PC-3 (cell line): Measurements from ENCODE around the gene AMZ1. TPM values are rescaled to one million over a fixed set of nuclear protein-coding genes. Genes with fewer than 3 reads are reported as not detected.

Source experiments
- ATAC-seq: fragments of 200-7000 bp; cut with Tn5 transposase; 2 replicates; pipeline ENCODE4 v1.9.1; 2020; ENCODE audit warnings: mild to moderate bottlenecking, moderate library complexity
- BruUV-seq: library from RNA; stranded (reverse); fragments of 400-500 nt; replicated peaks from 2 replicates; lab custom pipeline; 2021; lab: Mats Ljungman, UMichigan
- CTCF ChIA-PET: fragments of 300-600 bp; sonication (Branson Sonifier 250); formaldehyde crosslinking; loops from one replicate; lab custom pipeline; 2022; ENCODE audit warnings: antibody characterized with exemption; lab: Charles Lee
- POLR2A ChIA-PET: fragments of 300-600 bp; sonication (Branson Sonifier 250); formaldehyde crosslinking; loops from one replicate; lab custom pipeline; 2022; ENCODE audit warnings: antibody characterized with exemption; ENCODE audit not compliant: unreplicated experiment; lab: Charles Lee
- DNase-seq: peaks from one replicate; pipeline ENCODE4 v3.0.0-alpha.2; 2015
- H2AFZ ChIP-seq: fragments of 300-600 bp; sonication (generic); 2 replicates; pipeline ENCODE4 v1.6.0; 2016; ENCODE audit warnings: antibody characterized with exemption, low read length
- H3F3A ChIP-seq: fragments of 300-600 bp; sonication (generic); one replicate; pipeline ENCODE4 v1.6.0; 2017; ENCODE audit warnings: antibody characterized with exemption, low read length, control low read depth, mild to moderate bottlenecking; ENCODE audit not compliant: unreplicated experiment
- H3K27ac ChIP-seq: fragments of 300-600 bp; sonication (generic); 2 replicates; pipeline ENCODE4 v1.5.1; 2016; ENCODE audit warnings: mild to moderate bottlenecking, low read length
- H3K27me3 ChIP-seq: fragments of 300-600 bp; sonication (generic); 2 replicates; pipeline ENCODE4 v1.6.1; 2016; ENCODE audit warnings: low read length, mixed read lengths
- H3K36me3 ChIP-seq: fragments of 300-600 bp; sonication (generic); 2 replicates; pipeline ENCODE4 v1.6.1; 2016; ENCODE audit warnings: low read depth, mixed run types, low read length, mixed read lengths
- H3K4me1 ChIP-seq: fragments of 300-600 bp; sonication (generic); 2 replicates; pipeline ENCODE4 v1.5.1; 2016; ENCODE audit warnings: low read length; ENCODE audit not compliant: insufficient read depth
- H3K4me2 ChIP-seq: fragments of 300-600 bp; sonication (generic); 2 replicates; pipeline ENCODE4 v1.6.0; 2016; ENCODE audit warnings: low read length
- H3K4me3 ChIP-seq: fragments of 300-600 bp; sonication (generic); 2 replicates; pipeline ENCODE4 v1.5.1; 2016; ENCODE audit warnings: mild to moderate bottlenecking, low read length, mixed read lengths
- H3K79me2 ChIP-seq: fragments of 300-600 bp; sonication (generic); 2 replicates; pipeline ENCODE4 v1.6.1; 2017; ENCODE audit warnings: low read length, mixed read lengths
- H3K9ac ChIP-seq: fragments of 300-600 bp; sonication (generic); 2 replicates; pipeline ENCODE4 v1.6.0; 2016; ENCODE audit warnings: mild to moderate bottlenecking, low read length
- H3K9me2 ChIP-seq: fragments of 300-600 bp; sonication (generic); replicated peaks from 2 replicates; pipeline ENCODE4 v1.6.1; 2016; ENCODE audit warnings: mixed run types, low read length, mixed read lengths
- H3K9me3 ChIP-seq: fragments of 300-600 bp; sonication (generic); 2 replicates; pipeline ENCODE4 v1.6.1; 2016; ENCODE audit warnings: low read length, mixed read lengths
- H4K20me1 ChIP-seq: fragments of 300-600 bp; sonication (generic); 2 replicates; pipeline ENCODE4 v1.6.1; 2016; ENCODE audit warnings: low read length, mixed read lengths
- CTCF ChIP-seq: fragments of 300-600 bp; sonication (generic); conservative IDR thresholded peaks from 2 replicates; pipeline ENCODE4 v1.5.1; 2017; ENCODE audit warnings: antibody characterized with exemption, low read depth, mild to moderate bottlenecking, low read length
- EZH2 ChIP-seq: fragments of 300-600 bp; sonication (generic); IDR thresholded peaks from one replicate; pipeline ENCODE4 v1.6.1; 2017; ENCODE audit warnings: antibody characterized with exemption, mild to moderate bottlenecking, low read length; ENCODE audit not compliant: unreplicated experiment
- EZH2phosphoT487 ChIP-seq: fragments of 300-600 bp; sonication (generic); IDR thresholded peaks from 2 replicates; pipeline ENCODE4 v1.6.1; 2018; ENCODE audit warnings: mild to moderate bottlenecking, antibody characterized with exemption, low read length, borderline replicate concordance
- intact Hi-C: fragments of 100-400 bp; cut with micrococcal nuclease; formaldehyde crosslinking; loops from 2 replicates; pipeline ENCODE4 v1.9.0; 2023
- total RNA-seq: library from RNA; depleted of rRNA; stranded (reverse); fragments of >200 nt; gene quantifications from 2 replicates; pipeline ENCODE4 v1.2.3, GENCODE V29; 2014

AMZ1 gene
- total RNA-seq, 1 experiment from 2014 or later, result not detected

DNA sequence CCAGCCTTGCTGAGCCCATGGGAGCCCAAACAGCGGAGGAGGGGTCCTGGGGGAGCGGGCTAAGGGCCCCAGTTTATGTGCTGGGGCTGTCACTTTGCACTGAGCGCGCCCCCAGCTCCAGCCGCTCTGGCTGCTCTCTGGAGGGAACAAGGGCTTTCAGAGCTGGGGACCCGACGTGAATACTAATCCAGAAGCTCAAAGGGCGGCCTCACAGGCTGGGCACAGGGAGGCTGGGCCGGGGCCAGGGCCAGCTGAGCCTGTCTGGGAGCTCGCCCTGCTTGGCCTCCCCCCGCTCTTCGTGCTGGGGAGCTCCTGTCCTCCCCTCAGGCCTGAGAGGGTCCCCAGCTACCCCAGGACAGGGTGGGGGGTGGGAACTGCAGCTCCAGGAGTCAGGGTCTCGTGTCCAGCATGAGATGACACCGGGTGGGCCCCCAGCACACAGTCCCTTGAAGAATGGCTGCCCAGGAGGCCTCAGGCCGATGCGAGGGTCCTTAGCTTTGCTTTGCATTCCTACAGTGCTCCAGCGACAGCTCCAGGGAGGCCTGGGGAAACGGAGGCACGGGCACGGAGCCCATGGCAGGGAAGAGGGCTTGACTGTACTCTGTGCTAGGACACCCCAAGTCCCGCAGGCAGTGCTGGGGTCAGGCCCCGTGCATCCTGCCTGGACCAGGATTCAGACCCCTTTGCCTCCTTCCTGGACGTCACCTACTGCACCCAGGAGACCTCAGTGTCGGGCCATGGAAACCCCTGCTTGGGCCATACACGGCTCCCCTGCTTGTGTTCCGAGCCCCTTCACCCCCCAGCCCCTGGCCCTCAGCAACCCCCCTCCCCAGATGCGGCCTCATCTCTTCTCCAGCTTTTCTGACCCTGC, 5.8 kb upstream of the AMZ1 start:
- ATAC-seq (no peak), DNase-seq (no peak)
- H3K4me1 ChIP-seq, result no peaks in the 10 kb centered on the region
- H3K79me2 ChIP-seq, result no peaks in the 10 kb centered on the region
- BruUV-seq, result no TSS peak
- no peak overlapping the region for H3K4me3 ChIP-seq
- no peak for TF ChIP-seq EZH2phosphoT487
- no peak for TF ChIP-seq EZH2
- no peak for TF ChIP-seq CTCF
- no peak overlapping the region for H2AFZ ChIP-seq
- no peaks in the 10 kb centered on the region for H3K9me2 ChIP-seq
- no peaks in the 10 kb centered on the region for H4K20me1 ChIP-seq
- H3K36me3 ChIP-seq, result no peaks in the 10 kb centered on the region
- no peak overlapping the region for H3K27ac ChIP-seq
- H3K27me3 ChIP-seq, result no peaks in the 10 kb centered on the region
- no peak overlapping the region for H3K9ac ChIP-seq
- H3K4me2 ChIP-seq, result no peak overlapping the region
- ChIA-PET POLR2A (no interaction called here), CTCF (interaction anchor here (0.6 kb wide), 1 partner anchor 17 kb away, joined by 9 read pairs; no protein-coding TSS in a partner anchor)
- H3F3A ChIP-seq, result no peaks in the 10 kb centered on the region
- intact Hi-C loops, result loop anchor here (1.0 to 5.0 kb wide), 3 partner anchors 125 to 231 kb away; partner anchors contain the start of genes BRAT1, GRIFIN and IQCE
- no peaks in the 10 kb centered on the region for H3K9me3 ChIP-seq

GRCh38 chr7:2684501-2684900, 3.5 kb upstream of the AMZ1 start:
- no peak overlapping the region for H3K4me3 ChIP-seq
- ATAC-seq (no peak), DNase-seq (no peak)
- no peaks in the 10 kb centered on the region for H3K4me1 ChIP-seq
- no peak overlapping the region for H2AFZ ChIP-seq
- H3F3A ChIP-seq, result no peaks in the 10 kb centered on the region
- TF ChIP-seq CTCF (no peak), EZH2 (no peak), EZH2phosphoT487 (no peak)
- ChIA-PET CTCF (no interaction called here), POLR2A (no interaction called here)
- no peak overlapping the region for H3K9ac ChIP-seq
- H3K4me2 ChIP-seq, result no peak overlapping the region
- peaks cover 16% of the 10 kb centered on the region for H3K27me3 ChIP-seq
- no peaks in the 10 kb centered on the region for H3K79me2 ChIP-seq
- H4K20me1 ChIP-seq, result no peaks in the 10 kb centered on the region
- H3K9me2 ChIP-seq, result no peaks in the 10 kb centered on the region
- intact Hi-C loops, result loop anchor here (5.0 kb wide), 2 partner anchors 127 to 207 kb away; partner anchors contain the start of genes BRAT1, GRIFIN and IQCE
- H3K36me3 ChIP-seq, result no peaks in the 10 kb centered on the region
- no TSS peak for BruUV-seq
- no peak overlapping the region for H3K27ac ChIP-seq
- H3K9me3 ChIP-seq, result no peaks in the 10 kb centered on the region

DNA sequence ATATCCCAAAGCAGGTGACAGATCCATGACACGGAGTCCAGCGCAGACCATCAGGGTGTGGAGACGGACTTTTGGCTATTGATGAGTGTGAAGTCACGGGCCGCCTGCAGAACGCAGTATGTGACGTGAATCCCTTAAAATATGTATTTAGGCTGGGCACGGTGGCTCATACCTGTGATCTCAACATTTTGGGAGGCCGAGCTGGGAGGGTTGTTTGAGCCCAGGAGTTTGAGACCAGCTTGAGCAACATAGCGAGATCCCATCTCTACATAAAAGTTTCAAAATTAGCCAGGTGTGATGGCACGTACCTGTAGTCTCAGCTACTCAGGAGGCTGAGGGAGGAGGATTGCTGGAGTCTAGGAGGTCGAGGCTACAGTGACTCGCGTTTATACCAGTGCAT, 1.9 kb upstream of the AMZ1 start:
- intact Hi-C loops, result no loop called here
- ChIA-PET POLR2A (no interaction called here), CTCF (no interaction called here)

More for the DNA sequence above, 1.9 kb upstream of the AMZ1 start:
- ATAC-seq, result no peak
- no peak for TF ChIP-seq CTCF
- TF ChIP-seq EZH2, result no peak
- TF ChIP-seq EZH2phosphoT487, result no peak
- H3K9ac ChIP-seq, result no peak overlapping the region
- no peaks in the 10 kb centered on the region for H3K36me3 ChIP-seq
- no peak overlapping the region for H2AFZ ChIP-seq
- no peaks in the 10 kb centered on the region for H3K9me3 ChIP-seq
- no peaks in the 10 kb centered on the region for H3K9me2 ChIP-seq
- H3F3A ChIP-seq, result no peaks in the 10 kb centered on the region
- H3K4me3 ChIP-seq, result no peak overlapping the region
- H3K27ac ChIP-seq, result no peak overlapping the region
- H3K27me3 ChIP-seq, result peaks cover 16% of the 10 kb centered on the region
- no peak for DNase-seq
- no peaks in the 10 kb centered on the region for H3K4me1 ChIP-seq
- H3K79me2 ChIP-seq, result no peaks in the 10 kb centered on the region
- BruUV-seq, result no TSS peak
- no peaks in the 10 kb centered on the region for H4K20me1 ChIP-seq
- H3K4me2 ChIP-seq, result no peak overlapping the region
